Activated CD4-positive, alpha-beta T cell treated with anti-CD3 and anti-CD28 coated beads for 48 hours (primary cell): ENCODE measurements around the gene PPP1R14D.

Experiments used
- DNase-seq: peaks from one replicate; pipeline ENCODE4 v3.0.0-alpha.2; 2020

The PPP1R14D gene

GRCh38 chr15:40815042-40815698 is 13.3 kb downstream of the PPP1R14D start:
- no peak for DNase-seq

- no peak for DNase-seq
Observed at GRCh38 chr15:40812721-40813425, 15.6 kb downstream of the PPP1R14D start.

- DNase-seq: no peak
Observed at GRCh38 chr15:40808861-40809450, 19.6 kb downstream of the PPP1R14D start.

GRCh38 chr15:40807888-40808461 is 20.5 kb downstream of the PPP1R14D start:
- DNase-seq: peak; percentile 8

- DNase-seq: peak; percentile 97
Observed at GRCh38 chr15:40807028-40807887, 21.2 kb downstream of the PPP1R14D start, which contains the start of the genes DNAJC17 and ZFYVE19. TSS of gene DNAJC17 (minus strand) at chr15:40807473. CDS start at chr15:40807446, 27 bp downstream. TSS of gene ZFYVE19 (plus strand) at chr15:40807089. CDS start at chr15:40807590, 501 bp downstream.

- no peak for DNase-seq
Observed at GRCh38 chr15:40806672-40807027, 21.9 kb downstream of the PPP1R14D start.

GRCh38 chr15:40803688-40804087 is 24.8 kb downstream of the PPP1R14D start:
- no peak for DNase-seq

GRCh38 chr15:40803076-40803475 is 25.4 kb downstream of the PPP1R14D start:
- no peak for DNase-seq

- DNase-seq: no peak
Observed at GRCh38 chr15:40799523-40799922, 29.0 kb downstream of the PPP1R14D start.

GRCh38 chr15:40796512-40796911 is 32.0 kb downstream of the PPP1R14D start:
- DNase-seq: no peak

- DNase-seq: no peak
Observed at GRCh38 chr15:40796041-40796440, 32.5 kb downstream of the PPP1R14D start.

- peak; percentile 64 for DNase-seq
Observed at GRCh38 chr15:40793216-40793989, 35.1 kb downstream of the PPP1R14D start.

- no peak for DNase-seq
Observed at GRCh38 chr15:40792394-40792793, 36.1 kb downstream of the PPP1R14D start.

- DNase-seq: no peak
Observed at GRCh38 chr15:40790718-40791117, 37.8 kb downstream of the PPP1R14D start.

GRCh38 chr15:40789999-40790398 is 38.5 kb downstream of the PPP1R14D start:
- no peak for DNase-seq

- DNase-seq: no peak
Observed at GRCh38 chr15:40789119-40789518, 39.4 kb downstream of the PPP1R14D start.

GRCh38 chr15:40787991-40788390 is 40.5 kb downstream of the PPP1R14D start:
- no peak for DNase-seq

GRCh38 chr15:40787344-40787841 is 41.1 kb downstream of the PPP1R14D start:
- peak; percentile 76 for DNase-seq

- DNase-seq: no peak
Observed at GRCh38 chr15:40785814-40786213, 42.7 kb downstream of the PPP1R14D start.

- DNase-seq: no peak
Observed at GRCh38 chr15:40785164-40785563, 43.3 kb downstream of the PPP1R14D start.

GRCh38 chr15:40782609-40783227 is 45.8 kb downstream of the PPP1R14D start:
- peak; percentile 85 for DNase-seq
